NCI-H2196 treated with DMSO at 0.1 percent for 48 hours (cell line): ENCODE data around the gene STON2.
"Not testable (repeated sequence)": the region's sequence is repeated elsewhere in the genome, so short reads cannot be mapped to it uniquely, and the experiment has no call there.

Source experiments
- DNase-seq: peaks from one replicate; lab custom pipeline; 2025; ENCODE audit not compliant: unreplicated experiment; lab: John Stamatoyannopoulos, UW

Gene STON2, protein sequence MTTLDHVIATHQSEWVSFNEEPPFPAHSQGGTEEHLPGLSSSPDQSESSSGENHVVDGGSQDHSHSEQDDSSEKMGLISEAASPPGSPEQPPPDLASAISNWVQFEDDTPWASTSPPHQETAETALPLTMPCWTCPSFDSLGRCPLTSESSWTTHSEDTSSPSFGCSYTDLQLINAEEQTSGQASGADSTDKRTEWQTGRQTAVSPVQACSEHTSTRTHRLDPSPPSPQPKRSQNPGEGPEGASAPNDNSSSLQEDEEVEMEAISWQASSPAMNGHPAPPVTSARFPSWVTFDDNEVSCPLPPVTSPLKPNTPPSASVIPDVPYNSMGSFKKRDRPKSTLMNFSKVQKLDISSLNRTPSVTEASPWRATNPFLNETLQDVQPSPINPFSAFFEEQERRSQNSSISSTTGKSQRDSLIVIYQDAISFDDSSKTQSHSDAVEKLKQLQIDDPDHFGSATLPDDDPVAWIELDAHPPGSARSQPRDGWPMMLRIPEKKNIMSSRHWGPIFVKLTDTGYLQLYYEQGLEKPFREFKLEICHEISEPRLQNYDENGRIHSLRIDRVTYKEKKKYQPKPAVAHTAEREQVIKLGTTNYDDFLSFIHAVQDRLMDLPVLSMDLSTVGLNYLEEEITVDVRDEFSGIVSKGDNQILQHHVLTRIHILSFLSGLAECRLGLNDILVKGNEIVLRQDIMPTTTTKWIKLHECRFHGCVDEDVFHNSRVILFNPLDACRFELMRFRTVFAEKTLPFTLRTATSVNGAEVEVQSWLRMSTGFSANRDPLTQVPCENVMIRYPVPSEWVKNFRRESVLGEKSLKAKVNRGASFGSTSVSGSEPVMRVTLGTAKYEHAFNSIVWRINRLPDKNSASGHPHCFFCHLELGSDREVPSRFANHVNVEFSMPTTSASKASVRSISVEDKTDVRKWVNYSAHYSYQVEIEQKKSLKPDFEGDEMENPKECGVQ

GRCh38 chr14:81400202-81400678, at the start of gene STON2:
Gene STON2 (minus strand): TSS chr14:81400324. CDS start chr14:81398382, 1,942 bp downstream.
- no peak for DNase-seq

- no peak for DNase-seq
These were observed 49.5 kb upstream of the STON2 start for GRCh38 chr14:81449576-81449975.

DNA sequence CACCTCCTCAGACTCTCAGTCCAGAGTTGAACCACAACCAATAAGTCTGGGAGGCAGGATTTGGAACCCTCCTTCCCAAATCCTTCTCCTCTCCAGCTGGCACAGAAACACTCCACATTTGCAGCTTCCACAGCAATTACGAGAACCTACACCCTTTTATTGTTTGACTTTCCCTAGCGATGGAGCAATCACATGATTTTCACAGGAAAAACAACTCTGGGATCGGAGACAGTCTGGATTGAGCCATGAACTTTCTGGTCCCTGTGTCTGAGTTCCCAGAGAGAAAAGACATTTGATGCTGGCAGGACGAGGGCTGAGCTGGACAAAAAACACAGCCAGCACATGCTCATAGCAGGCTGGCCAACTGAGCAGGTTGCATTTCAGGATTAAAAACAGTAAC, 49.0 kb upstream of the STON2 start:
- DNase-seq = no peak

DNA sequence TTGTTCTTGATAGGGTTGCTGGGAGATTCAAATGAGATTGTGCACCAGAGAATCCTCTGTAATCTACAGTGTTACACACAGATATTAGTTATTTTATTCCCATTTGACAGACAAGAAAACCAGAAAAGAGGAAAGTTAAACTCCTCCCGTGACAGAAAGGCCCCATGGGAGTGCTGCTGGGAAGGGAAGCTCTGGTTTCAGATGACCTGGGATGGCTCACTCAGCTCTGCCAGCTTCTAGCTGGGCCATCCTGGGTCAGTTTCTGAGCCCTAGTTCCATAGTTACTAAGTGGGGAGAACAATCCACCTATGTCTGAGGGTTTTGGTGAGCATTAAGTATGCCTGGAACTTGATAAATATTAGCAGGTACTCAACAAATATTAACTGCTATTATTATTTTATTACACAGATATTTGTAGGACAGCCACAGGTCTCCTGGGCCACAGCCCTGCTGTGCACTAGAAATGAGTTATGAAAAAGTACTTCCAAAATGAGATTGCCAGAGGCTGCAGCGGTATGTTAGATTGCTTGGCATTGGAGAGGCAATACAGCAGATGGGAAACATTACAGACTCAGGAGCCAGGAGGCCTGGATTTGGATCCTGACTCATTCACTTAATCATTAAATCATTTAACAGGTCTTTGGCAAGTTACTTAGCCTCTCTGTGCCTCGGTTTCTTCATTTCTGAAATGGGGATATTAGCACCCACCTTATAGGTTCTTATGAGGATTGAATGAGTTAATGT, 47.1 kb upstream of the STON2 start:
- DNase-seq = no peak

DNA sequence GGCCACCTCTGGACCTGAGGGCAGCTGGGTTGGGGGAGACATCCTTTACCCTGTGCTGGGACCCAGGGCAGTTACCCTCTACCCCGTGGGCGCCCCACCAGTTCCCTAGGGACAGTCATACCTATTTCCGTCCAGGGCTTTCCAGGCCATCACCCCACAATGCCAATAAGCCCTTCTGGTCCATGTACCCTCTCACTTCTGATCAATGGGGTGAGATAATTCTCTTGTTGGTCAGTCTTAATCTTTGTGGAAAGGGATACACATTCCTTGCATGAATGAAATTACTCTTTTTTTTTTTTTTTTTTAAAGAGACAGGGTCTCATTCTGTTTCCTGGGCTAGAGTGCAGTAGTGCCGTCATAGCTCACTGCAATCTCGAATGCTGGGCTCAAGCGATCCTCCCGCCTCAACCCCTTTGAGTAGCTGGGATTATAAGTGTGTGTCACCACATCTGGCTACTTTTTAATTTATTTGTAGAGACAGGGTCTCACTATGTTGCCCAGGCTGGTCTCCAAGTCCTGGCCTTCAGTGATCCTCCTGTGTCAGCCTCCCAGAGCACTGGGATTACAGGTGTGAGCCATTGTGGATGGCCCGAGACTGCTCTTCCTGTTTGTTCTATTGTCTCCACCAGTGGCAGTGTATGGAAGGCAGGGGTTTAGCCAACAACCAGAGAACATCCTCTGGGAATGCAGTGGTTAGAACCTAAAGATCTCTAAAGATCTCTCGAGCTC, 46.3 kb upstream of the STON2 start:
- DNase-seq = no peak

GRCh38 chr14:81441626-81442134, 41.6 kb upstream of the STON2 start:
- no peak for DNase-seq

- no peak for DNase-seq
These were observed 39.9 kb upstream of the STON2 start for GRCh38 chr14:81440041-81440440.

DNA sequence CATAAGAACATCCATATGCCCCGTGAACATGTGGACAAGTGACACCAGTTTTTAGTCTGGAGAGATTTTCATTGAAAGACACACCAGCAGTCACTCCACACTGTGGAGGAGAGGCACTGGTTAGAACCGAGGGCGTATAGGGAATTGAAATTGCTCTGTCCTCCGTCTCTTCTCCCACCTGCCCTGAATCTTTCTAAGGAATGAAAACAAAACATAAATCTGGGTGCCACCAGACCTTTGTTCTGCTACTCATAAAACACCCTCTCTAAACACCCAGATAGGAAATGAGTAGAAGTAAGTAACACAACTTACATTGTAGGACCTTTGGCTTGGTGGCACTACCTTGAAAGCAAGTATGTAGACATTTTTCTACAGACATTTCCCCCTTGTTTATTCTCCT, 37.1 kb upstream of the STON2 start:
- DNase-seq = no peak

DNA sequence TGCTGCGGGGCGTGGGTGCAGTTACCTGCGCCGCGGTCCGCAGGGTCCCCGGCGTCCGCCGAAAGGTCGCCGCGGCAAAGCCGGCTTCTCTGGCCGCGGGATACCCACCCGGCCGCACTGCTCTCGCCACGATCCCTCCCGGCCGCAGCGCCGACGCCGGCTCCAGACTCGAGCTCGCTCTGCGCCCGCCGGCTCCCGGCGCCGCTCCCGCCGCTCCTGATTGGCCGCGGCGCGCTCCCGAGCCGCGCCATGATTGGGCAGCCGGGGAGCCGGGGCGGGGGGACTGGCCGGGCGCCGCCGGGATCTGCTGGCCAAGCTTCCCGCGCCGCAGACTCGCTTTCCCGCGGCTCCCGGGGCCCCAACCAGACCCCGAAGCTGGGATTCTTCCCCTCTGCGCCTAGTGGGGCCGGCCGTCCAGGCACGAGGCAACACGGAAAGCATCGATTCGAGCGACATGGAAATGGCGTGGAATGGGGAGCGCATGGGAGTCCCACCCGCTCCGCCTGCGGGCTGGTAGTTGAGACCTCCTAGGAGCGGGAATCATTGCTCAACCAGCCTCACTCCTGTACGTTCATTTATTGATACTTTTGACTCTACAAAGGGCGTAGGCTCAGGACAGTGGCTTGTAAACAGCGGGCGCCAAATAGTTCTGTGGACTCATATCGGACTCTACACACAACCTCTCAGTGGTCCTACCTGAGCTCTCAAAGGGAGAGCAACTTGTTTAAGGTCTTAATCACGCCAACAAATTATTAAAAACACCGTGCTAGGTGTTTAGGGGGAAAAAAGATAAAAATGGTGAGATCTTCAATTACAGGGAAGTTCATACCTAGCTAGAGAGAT, 36.4 kb upstream of the STON2 start:
- DNase-seq = peak; percentile 70

DNA sequence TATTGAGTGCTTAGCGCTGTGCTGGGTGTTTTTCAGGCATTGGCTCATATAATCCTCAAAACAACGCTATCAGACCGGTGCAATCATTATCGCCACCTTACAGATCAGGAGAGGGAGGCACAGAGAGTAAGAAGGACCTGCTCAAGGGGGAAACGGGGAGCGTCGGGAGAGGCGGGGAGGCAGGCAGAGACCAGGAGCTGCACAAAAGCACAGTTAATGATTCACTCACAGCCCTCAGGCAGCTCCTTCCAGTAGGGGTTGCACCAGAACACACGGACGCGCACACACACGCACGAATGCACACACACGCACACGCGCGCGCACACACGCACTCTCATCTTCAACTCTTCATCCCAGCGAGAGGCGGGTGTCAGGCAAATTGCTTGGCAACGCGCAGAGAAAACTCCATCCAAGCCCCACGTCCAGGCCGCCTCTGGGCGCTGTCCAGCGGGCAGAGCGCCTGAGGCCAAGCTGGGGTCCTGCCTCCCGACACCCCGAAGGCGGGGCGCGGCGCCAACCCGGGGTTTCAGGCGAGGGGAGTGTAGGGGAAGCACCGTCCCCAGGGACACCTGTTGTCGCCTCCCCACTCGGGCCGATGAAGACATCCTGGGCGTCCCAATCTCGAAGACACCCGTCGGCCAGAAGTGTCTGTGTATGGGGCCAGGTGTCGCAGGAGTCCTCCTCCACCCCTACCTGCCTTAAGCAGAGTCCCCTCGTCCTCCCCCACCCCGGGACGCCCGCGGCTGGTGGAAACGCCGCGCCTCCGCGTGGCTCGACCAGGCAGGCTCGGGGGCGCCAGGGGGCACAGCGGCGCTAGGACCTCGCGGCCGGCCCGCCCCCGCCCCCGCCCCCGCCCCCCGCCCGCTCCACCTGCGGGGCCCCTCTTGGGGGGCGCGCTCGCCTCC, 35.5 kb upstream of the STON2 start:
- DNase-seq = peak; percentile 35

DNA sequence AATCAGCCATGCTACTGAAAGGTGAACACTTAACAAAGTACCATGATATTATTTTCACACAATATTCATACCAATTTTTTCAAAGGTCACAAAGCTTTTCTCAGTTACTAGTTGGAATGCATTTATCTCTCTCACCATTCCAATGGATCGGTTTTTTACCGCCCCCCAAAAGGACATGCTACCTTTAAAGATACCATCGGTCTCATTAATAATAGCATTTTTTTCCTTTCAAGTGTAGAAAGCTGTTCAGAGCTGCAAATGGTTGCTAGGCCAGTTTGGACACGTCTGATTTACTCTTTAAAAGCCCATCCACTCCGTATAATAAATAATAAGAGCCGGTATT, 34.9 kb upstream of the STON2 start:
- DNase-seq = no peak

DNA sequence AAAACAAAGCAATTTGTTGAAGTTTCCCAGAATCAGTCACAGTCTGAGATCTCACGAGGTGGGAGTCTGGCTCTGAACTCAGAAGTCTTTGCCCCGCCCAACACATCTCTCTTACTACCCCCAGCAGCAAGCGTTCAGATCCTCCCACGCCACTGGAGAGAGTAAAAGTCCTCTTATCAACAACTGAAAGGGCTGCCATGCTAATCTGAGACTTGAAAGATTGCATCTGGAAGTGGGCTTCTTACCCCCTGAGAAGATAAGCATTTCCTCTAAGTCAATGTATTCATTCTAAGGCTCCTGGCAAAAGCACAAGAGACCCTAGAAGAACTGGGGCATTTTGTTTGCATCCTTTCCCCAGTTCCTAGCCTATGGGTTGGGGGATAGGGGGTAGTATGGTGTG, 34.1 kb upstream of the STON2 start:
- no peak for DNase-seq

- no peak for DNase-seq
These were observed 33.3 kb upstream of the STON2 start for GRCh38 chr14:81433378-81433777.

DNA sequence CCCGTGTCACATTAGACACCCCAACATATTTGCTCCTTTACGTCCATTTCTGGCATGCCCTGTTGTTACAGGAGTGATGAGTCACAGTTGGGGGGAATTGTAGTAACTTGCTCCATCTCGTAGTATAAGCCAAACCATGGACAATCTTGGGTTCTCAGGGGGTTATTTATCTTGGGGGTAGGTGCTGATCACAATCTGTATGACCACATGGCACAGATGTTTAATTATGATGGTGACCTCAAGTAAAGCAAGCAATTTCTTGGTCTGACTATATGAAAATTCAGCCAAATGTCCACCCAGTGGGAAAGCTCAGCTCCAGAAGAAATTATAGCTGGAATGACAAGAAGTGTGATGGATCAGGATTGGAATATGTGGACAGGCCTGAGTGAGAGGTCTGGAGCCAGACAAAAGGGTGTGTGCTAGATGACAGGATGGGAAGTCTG, 32.1 kb upstream of the STON2 start:
- no peak for DNase-seq

GRCh38 chr14:81430235-81430634, 30.1 kb upstream of the STON2 start:
- no peak for DNase-seq

DNA sequence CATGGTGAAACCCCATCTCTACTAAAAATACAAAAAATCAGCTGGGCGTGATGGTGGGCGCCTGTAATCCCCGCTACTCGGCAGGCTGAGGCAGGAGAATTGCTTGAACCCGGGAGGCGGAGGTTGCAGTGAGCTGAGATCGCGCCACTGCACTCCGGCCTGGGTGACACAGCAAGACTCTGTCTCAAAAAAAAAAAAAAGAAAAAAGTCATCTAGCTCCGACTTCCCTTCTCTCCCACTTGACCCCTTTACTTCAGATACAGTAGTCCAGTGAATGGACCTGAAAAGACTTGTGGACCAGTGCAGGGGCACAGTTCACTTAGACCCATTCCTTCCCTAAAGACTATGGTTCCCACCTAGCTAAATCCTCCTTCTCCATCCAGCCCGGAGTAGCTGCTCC, 29.6 kb upstream of the STON2 start:
- DNase-seq = not testable (repeated sequence)

- DNase-seq = no peak
These were observed 28.9 kb upstream of the STON2 start for GRCh38 chr14:81429028-81429427.

DNA sequence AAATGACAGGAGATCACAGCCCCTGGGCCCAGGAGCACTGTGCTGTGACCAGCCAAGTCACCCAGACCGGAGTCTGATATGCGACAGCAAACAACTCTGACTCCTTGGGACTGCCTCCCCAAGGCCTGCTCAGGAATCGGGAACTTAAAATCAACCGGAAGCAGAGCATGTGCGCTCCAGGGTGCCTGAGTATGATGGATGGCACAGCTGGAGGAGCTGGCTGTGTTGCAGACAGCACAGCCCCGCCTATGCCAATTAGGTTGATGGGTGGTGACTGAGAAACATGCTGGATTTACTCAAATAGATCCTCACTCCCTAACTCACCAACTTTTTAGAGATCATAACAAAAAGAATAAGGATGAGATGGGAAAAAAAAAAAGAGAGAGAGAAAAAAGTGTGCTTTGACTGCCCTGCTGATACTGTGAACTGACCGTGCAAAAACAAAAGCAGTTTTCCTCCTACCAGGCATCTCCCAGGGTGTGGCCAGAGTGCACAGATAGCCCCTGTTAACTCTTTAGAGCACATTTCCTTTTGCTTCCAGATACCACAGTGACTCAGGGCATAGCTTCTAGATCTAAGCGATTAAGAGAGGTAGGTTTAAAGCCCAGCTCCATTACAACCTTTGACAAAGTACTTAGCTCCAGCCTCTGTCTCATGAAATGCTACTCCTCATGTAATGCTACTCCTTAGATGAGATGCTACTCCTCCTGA, 27.4 kb upstream of the STON2 start:
- no peak for DNase-seq
